HepG2 (cell line): ENCODE data around the gene ABCC10. TPM values are rescaled to one million over a fixed set of nuclear protein-coding genes. Genes with fewer than 3 reads are reported as not detected.

Experiments
- AKAP8 ChIP-seq: sonication (generic); formaldehyde crosslinking; IDR thresholded peaks from 2 replicates; pipeline ENCODE4 v1.5.1; 2020; ENCODE audit warnings: mild to moderate bottlenecking, missing genetic modification reagents
- ARHGAP35 ChIP-seq: sonication (generic); formaldehyde crosslinking; IDR thresholded peaks from 2 replicates; pipeline ENCODE4 v1.9.0; 2022; ENCODE audit warnings: mild to moderate bottlenecking, inconsistent platforms, moderate library complexity, missing genetic modification reagents, borderline replicate concordance
- ATF7-NPFF ChIP-seq: sonication (generic); formaldehyde crosslinking; IDR thresholded peaks from 2 replicates; pipeline ENCODE4 v1.8.1; 2023; ENCODE audit warnings: mild to moderate bottlenecking, low read depth, missing genetic modification reagents, moderate library complexity
- FOXK1 ChIP-seq: sonication (generic); formaldehyde crosslinking; IDR thresholded peaks from 2 replicates; pipeline ENCODE4 v1.4.0; 2020; ENCODE audit warnings: low read depth, missing genetic modification reagents, borderline replicate concordance
- HDAC1 ChIP-seq: sonication (generic); formaldehyde crosslinking; IDR thresholded peaks from 2 replicates; pipeline ENCODE4 v1.5.1; 2020; ENCODE audit warnings: mild to moderate bottlenecking, missing genetic modification reagents
- HMGXB4 ChIP-seq, 2 experiments: sonication (generic) in 1 of 2; formaldehyde crosslinking in 1 of 2; IDR thresholded peaks; 2 replicates each; pipeline versions ENCODE4 v1.4.0 to v1.6.1; 2018 to 2020; ENCODE audit warnings: missing genetic modification reagents in 2 of 2, borderline replicate concordance in 1 of 2, low read depth in 1 of 2, mild to moderate bottlenecking in 1 of 2, missing biosample characterization in 1 of 2
- HNF4A ChIP-seq: sonication (generic); formaldehyde crosslinking; IDR thresholded peaks from 2 replicates; pipeline ENCODE4 v1.4.0; 2020; ENCODE audit warnings: missing genetic modification reagents
- HOXD1 ChIP-seq: sonication (generic); formaldehyde crosslinking; IDR thresholded peaks from 2 replicates; pipeline ENCODE4 v1.5.0; 2020; ENCODE audit warnings: missing genetic modification reagents
- KLF9 ChIP-seq: IDR thresholded peaks from 2 replicates; pipeline ENCODE4 v1.6.1; 2016; ENCODE audit warnings: low read depth
- MBD4 ChIP-seq: IDR thresholded peaks from 2 replicates; pipeline ENCODE4 v1.6.1; 2012; ENCODE audit warnings: low read length, inconsistent platforms, borderline replicate concordance
- NFIB ChIP-seq: sonication (generic); formaldehyde crosslinking; IDR thresholded peaks from 2 replicates; pipeline ENCODE4 v1.9.0; 2021; ENCODE audit warnings: missing genetic modification reagents, mild to moderate bottlenecking, borderline replicate concordance
- PCBP2 ChIP-seq: fragments of 200-400 bp; formaldehyde crosslinking; optimal IDR thresholded peaks from 2 replicates; pipeline ENCODE3; 2018; ENCODE audit warnings: low read length, low read depth; ENCODE audit not compliant: poor library complexity, severe bottlenecking
- STAG1 ChIP-seq: sonication (generic); formaldehyde crosslinking; IDR thresholded peaks from 2 replicates; pipeline ENCODE4 v1.4.0; 2020; ENCODE audit warnings: missing genetic modification reagents
- TGIF2 ChIP-seq: IDR thresholded peaks from 2 replicates; pipeline ENCODE4 v1.6.1; 2016; ENCODE audit warnings: control low read depth, missing compliant biosample characterization
- UBTF ChIP-seq: sonication (generic); formaldehyde crosslinking; IDR thresholded peaks from 2 replicates; pipeline ENCODE4 v1.4.0; 2020; ENCODE audit warnings: mild to moderate bottlenecking, missing genetic modification reagents
- ZFP36L1 ChIP-seq: sonication (generic); formaldehyde crosslinking; IDR thresholded peaks from 2 replicates; pipeline ENCODE4 v1.8.0; 2022; ENCODE audit warnings: mild to moderate bottlenecking, missing genetic modification reagents, moderate library complexity
- ZNF232 ChIP-seq: sonication (generic); formaldehyde crosslinking; IDR thresholded peaks from 2 replicates; pipeline ENCODE4 v1.4.0; 2020; ENCODE audit warnings: missing genetic modification reagents, borderline replicate concordance
- ZNF274 ChIP-seq: sonication (generic); formaldehyde crosslinking; IDR thresholded peaks from 2 replicates; pipeline ENCODE4 v1.5.1; 2020; ENCODE audit warnings: mild to moderate bottlenecking, missing genetic modification reagents
- ZNF331 ChIP-seq: sonication (generic); formaldehyde crosslinking; IDR thresholded peaks from 2 replicates; pipeline ENCODE4 v1.4.0; 2020; ENCODE audit warnings: missing genetic modification reagents
- ZNF468 ChIP-seq: sonication (generic); formaldehyde crosslinking; IDR thresholded peaks from 2 replicates; pipeline ENCODE4 v1.8.0; 2022; ENCODE audit warnings: mild to moderate bottlenecking, moderate library complexity, missing genetic modification reagents
- ZNF747 ChIP-seq: sonication (generic); formaldehyde crosslinking; IDR thresholded peaks from 2 replicates; pipeline ENCODE4 v1.8.1; 2023; ENCODE audit warnings: missing genetic modification reagents, mild to moderate bottlenecking, borderline replicate concordance
- ZNF766 ChIP-seq: sonication (generic); formaldehyde crosslinking; IDR thresholded peaks from 2 replicates; pipeline ENCODE4 v1.5.0; 2020; ENCODE audit warnings: missing genetic modification reagents, borderline replicate concordance
- ZNF800 ChIP-seq: sonication (generic); formaldehyde crosslinking; IDR thresholded peaks from 2 replicates; pipeline ENCODE4 v1.4.0; 2020; ENCODE audit warnings: missing genetic modification reagents
- polyA plus RNA-seq, 8 experiments: library from polyadenylated mRNA; depleted of rRNA in 3 of 8; stranded (reverse) in 7 of 8; unstranded in 1 of 8; fragments of >200 nt; fragmentation: Illumina TruSeq in 4 of 8; extraction: Trizol in 4 of 8; gene quantifications; 2 replicates each; pipeline versions ENCODE4 v1.2.1 to v1.2.3, GENCODE V29; 2011 to 2016; ENCODE audit warnings: low read depth in 4 of 8, missing spikeins in 1 of 8, mixed read lengths in 1 of 8; ENCODE audit not compliant: insufficient read depth in 1 of 8
- total RNA-seq, 5 experiments: library from RNA; depleted of rRNA; stranded (reverse); fragments of >200 nt; fragmentation: Illumina TruSeq; extraction: Trizol; gene quantifications; 2 replicates each; pipeline ENCODE4 v1.2.3, GENCODE V29; 2016; ENCODE audit warnings: low read depth in 1 of 5

The ABCC10 gene
- total and polyA plus RNA-seq, 2 of the 13 experiments (the other 11 are each of a cell fraction or from before 2014, with no cell fraction given): 16.0 to 24.3 TPM

GRCh38 chr6:43488667-43489276, 61.4 kb downstream of the ABCC10 start (continued):
- TF ChIP-seq HMGXB4 (CRISPR knock-in tag; IDR thresholded peaks at IDR 0.05; ENCODE audit: borderline replicate concordance in 1 of 2, low read depth in 1 of 2) (peak in 1 of 2 experiments; percentile 44; a peak in 1 of 4 replicates), ZNF274 (CRISPR knock-in tag) (peak; percentile 41; the same call in 1 of the 2 replicates), ZNF766 (CRISPR knock-in tag) (peak; percentile 19; the same call in 1 of the 2 replicates), PCBP2 (no peak), HOXD1 (CRISPR knock-in tag) (peak; percentile 77; the same call in 1 of the 2 replicates), ZNF800 (CRISPR knock-in tag) (no peak; the same call in 1 of the 2 replicates), ARHGAP35 (CRISPR knock-in tag) (no peak), STAG1 (CRISPR knock-in tag) (0 out of 2 replicates have a peak, but pooled peaks have one; percentile 12), ZNF331 (CRISPR knock-in tag) (peak; percentile 49; the same call in 1 of the 2 replicates), ZNF468 (CRISPR knock-in tag) (no peak), HNF4A (CRISPR knock-in tag) (peak; percentile 67), HDAC1 (peak; percentile 60; the same call in 1 of the 2 replicates), FOXK1 (CRISPR knock-in tag) (peak; percentile 82; the same call in 1 of the 2 replicates), ZFP36L1 (CRISPR knock-in tag) (peak; percentile 81), ZNF232 (CRISPR knock-in tag) (peak; percentile 53; the same call in 1 of the 2 replicates), AKAP8 (CRISPR knock-in tag) (no peak), ATF7-NPFF (CRISPR knock-in tag) (0 out of 2 replicates have a peak, but pooled peaks have one; percentile 48), TGIF2 (CRISPR knock-in tag) (peak; percentile 61; the same call in 1 of the 2 replicates), NFIB (CRISPR knock-in tag) (no peak), KLF9 (CRISPR knock-in tag) (no peak), ZNF747 (CRISPR knock-in tag) (0 out of 2 replicates have a peak, but pooled peaks have one; percentile 50), UBTF (CRISPR knock-in tag) (no peak), MBD4 (no peak; the same call in 1 of the 2 replicates)
